ENCODE data around the gene CHST15. TPM values are rescaled to one million over a fixed set of nuclear protein-coding genes. Genes with fewer than 3 reads are reported as not detected.

The CHST15 gene
- total and polyA plus RNA-seq, 2 of the 4 experiments (the other 2 are of a cell fraction) = 0.14 to 0.18 TPM

DNA sequence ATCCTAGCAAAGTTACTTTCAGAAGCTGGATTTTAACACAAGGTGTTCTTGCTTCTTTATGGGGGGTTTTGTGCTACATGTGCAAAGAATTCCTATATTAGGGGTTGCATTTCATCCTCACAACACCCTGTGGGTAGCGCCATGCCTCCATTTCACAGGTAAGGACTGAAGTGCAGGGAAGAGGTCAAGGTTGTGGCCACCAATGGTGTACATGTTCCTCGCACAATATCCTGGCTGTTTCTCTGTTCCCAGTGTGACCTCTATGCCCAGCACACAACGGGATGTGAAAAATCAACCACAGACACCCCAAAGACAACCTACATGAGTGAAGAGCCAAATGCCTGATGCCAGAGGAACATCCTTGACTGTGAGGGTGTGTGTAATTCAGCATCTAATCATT lies 80.8 kb downstream of the CHST15 start:
- no peak overlapping the region for H4K91ac ChIP-seq (ENCODE audit: insufficient read depth, low read depth, low read length)
- no peak overlapping the region for H2AK9ac ChIP-seq (replicated peaks; ENCODE audit: low read depth, low read length, poor library complexity)
- no peak overlapping the region for H3K4me2 ChIP-seq (ENCODE audit: low read depth, low read length)
- no peaks in the 10 kb centered on the region for H3K27me3 ChIP-seq (ENCODE audit: control insufficient read depth, insufficient read depth, low read length)
- no peak overlapping the region for H3K23ac ChIP-seq (ENCODE audit: low read depth, low read length)
- H2BK15ac ChIP-seq (ENCODE audit: low read depth, low read length) = no peak overlapping the region
- BruUV-seq (replicated peaks) = no TSS peak
- TF ChIP-seq MAZ (IDR thresholded peaks at IDR 0.05; ENCODE audit: borderline replicate concordance, low read depth, low read length) (no peak), CEBPB (IDR thresholded peaks at IDR 0.05; ENCODE audit: low read depth, low read length) (no peak), RCOR1 (IDR thresholded peaks at IDR 0.05; ENCODE audit: insufficient replicate concordance, low read length) (no peak), NFE2L2 (IDR thresholded peaks at IDR 0.05; ENCODE audit: low read depth, low read length) (no peak), CHD1 (IDR thresholded peaks at IDR 0.05; ENCODE audit: low read depth, low read length) (no peak), USF2 (IDR thresholded peaks at IDR 0.05; ENCODE audit: low read depth, low read length) (no peak), POLR2A (IDR thresholded peaks at IDR 0.05; ENCODE audit: low read depth, low read length) (no peak), FOS (IDR thresholded peaks at IDR 0.05; ENCODE audit: low read depth, low read length) (no peak), SMC3 (IDR thresholded peaks at IDR 0.05; ENCODE audit: low read depth, low read length) (no peak), CTCF (conservative IDR thresholded peaks at IDR 0.05; ENCODE audit: low read depth, low read length) (no peak), MXI1 (IDR thresholded peaks at IDR 0.05; ENCODE audit: borderline replicate concordance, low read depth, low read length) (no peak), RAD21 (IDR thresholded peaks at IDR 0.05; ENCODE audit: low read length) (no peak), RFX5 (IDR thresholded peaks at IDR 0.05; ENCODE audit: low read depth, low read length) (no peak), BHLHE40 (IDR thresholded peaks at IDR 0.05; ENCODE audit: low read depth, low read length) (no peak)
- TF ChIP-seq, protein P1, sequence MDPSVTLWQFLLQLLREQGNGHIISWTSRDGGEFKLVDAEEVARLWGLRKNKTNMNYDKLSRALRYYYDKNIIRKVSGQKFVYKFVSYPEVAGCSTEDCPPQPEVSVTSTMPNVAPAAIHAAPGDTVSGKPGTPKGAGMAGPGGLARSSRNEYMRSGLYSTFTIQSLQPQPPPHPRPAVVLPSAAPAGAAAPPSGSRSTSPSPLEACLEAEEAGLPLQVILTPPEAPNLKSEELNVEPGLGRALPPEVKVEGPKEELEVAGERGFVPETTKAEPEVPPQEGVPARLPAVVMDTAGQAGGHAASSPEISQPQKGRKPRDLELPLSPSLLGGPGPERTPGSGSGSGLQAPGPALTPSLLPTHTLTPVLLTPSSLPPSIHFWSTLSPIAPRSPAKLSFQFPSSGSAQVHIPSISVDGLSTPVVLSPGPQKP (IDR thresholded peaks at IDR 0.05; ENCODE audit: borderline replicate concordance, low read depth, low read length) = no peak
- dilution Hi-C loops (cut with HindIII; ENCODE audit: low sequenced_read_pairs, unreplicated experiment) (no loop called here), in situ Hi-C loops (cut with MboI; ENCODE audit: low sequenced_read_pairs) (no loop called here), intact Hi-C loops (cut with micrococcal nuclease) (no loop called here)
- ATAC-seq (ENCODE audit: low read depth) = no peak
- H3K27ac ChIP-seq (ENCODE audit: insufficient read depth, low read length) = no peak overlapping the region
- no peak for DNase-seq
- peaks cover 6% of the 10 kb centered on the region; the same call in 1 of the 2 replicates for H3K9me3 ChIP-seq (ENCODE audit: control insufficient read depth, insufficient read depth, low read length)
- H2BK120ac ChIP-seq (ENCODE audit: low read depth, low read length) = no peak overlapping the region
- H3K4me1 ChIP-seq (ENCODE audit: control insufficient read depth, insufficient read depth, low read length) = no peaks in the 10 kb centered on the region
- no peaks in the 10 kb centered on the region for H3K9me1 ChIP-seq (ENCODE audit: insufficient read depth, low read length)
- H2BK5ac ChIP-seq (ENCODE audit: low read depth, low read length, poor library complexity, severe bottlenecking) = no peak overlapping the region
- no peak overlapping the region for H2BK20ac ChIP-seq (ENCODE audit: low read depth, low read length)
- H3K4ac ChIP-seq (ENCODE audit: low read depth, low read length) = no peak overlapping the region
- H2AK5ac ChIP-seq (ENCODE audit: low read depth, low read length) = no peak overlapping the region
- no peak overlapping the region for H3K9ac ChIP-seq (ENCODE audit: low read depth, low read length)
- no peaks in the 10 kb centered on the region for H4K20me1 ChIP-seq (ENCODE audit: insufficient read depth, low read length)
- H3K14ac ChIP-seq (replicated peaks; ENCODE audit: low read depth, low read length) = no peak overlapping the region
- H3K56ac ChIP-seq (ENCODE audit: extremely low read depth, insufficient read depth, low read length) = no peak overlapping the region
- H3K4me3 ChIP-seq (ENCODE audit: insufficient read depth, low read depth, low read length) = no peak overlapping the region
- H3K36me3 ChIP-seq (ENCODE audit: control insufficient read depth, insufficient read depth, low read length) = no peaks in the 10 kb centered on the region
- H3K18ac ChIP-seq (ENCODE audit: low read depth, low read length) = no peak overlapping the region
- H4K8ac ChIP-seq (ENCODE audit: low read depth in 2 of 2, low read length in 2 of 2) = no peak overlapping the region
- no CpG with 5 or more reads among the region's 3 CpGs for WGBS, 2 experiments (ENCODE audit: extremely low coverage in 2 of 2, insufficient read length in 1 of 2)
- CTCF ChIA-PET = no interaction called here
- POLR2A ChIA-PET (ENCODE audit: unreplicated experiment) = no interaction called here
- no peaks in the 10 kb centered on the region for H3K79me1 ChIP-seq (ENCODE audit: low read depth in 1 of 2, low read length in 2 of 2)
- H4K5ac ChIP-seq (ENCODE audit: low read depth, low read length) = no peak overlapping the region
- no peak overlapping the region for H2AFZ ChIP-seq (replicated peaks; ENCODE audit: low read length, poor library complexity)

All from IMR-90 (cell line).